Stimulated activated CD8-positive, alpha-beta memory T cell treated with anti-CD3 and anti-CD28 coated beads, Interleukin-7, amount 100 ng/mL, for 1 hour (primary cell): ENCODE results near the gene OSBPL6.
A peak's percentile ranks its signal among the peaks of the same experiment; 100 is the strongest.
"Not testable (repeated sequence)": the region's sequence is repeated elsewhere in the genome, so short reads cannot be mapped to it uniquely, and the experiment has no call there.

ENCODE experiments used
- DNase-seq, 2 donors: peaks; one replicate each; pipeline ENCODE4 v3.0.0-alpha.2; 2020; ENCODE audit warnings: low read depth in 2 of 2

OSBPL6 gene

DNA sequence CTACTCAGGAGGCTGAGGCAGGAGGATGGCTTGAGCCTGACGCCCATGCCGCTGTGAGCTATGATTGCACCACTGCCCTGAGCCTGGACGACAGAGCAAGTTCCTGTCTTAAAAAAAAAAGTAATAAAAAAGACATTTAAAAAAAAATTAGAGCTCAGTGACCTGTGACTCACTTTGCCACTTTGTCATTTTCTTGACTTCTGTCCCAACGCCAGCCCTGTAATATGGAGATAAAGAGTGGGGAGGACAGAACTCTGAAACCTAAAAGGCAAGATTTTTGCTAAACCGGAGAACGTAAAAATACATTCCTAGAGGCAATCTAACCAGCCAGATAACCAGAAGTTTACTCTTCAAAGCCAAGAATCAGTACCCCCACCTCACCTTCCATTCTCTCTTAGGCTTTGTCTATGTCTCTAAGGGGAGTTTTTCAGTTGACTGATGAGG lies 207.7 kb downstream of the OSBPL6 start:
- no peak for DNase-seq

- DNase-seq, result no peak
These were observed 209.5 kb downstream of the OSBPL6 start for GRCh38 chr2:178403671-178404306.

DNA sequence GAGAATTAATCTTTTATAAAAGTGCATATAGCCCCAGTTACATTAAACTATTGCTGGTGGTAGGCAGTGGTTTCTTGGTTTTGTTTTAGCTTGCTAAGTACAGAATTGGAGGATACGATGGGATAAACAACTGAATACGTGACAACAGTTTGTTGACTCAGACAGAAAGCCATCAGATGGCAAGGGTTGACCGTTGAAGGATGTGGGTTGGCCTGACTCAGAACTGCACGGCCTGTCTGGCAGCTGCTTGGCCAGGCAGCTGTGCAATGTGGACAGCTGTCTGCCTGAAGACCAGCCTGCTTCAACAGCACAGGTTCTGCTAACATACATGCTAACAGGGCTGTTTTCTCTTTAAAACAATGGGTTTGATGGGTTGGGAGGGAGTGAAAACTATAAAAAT lies 210.1 kb downstream of the OSBPL6 start:
- DNase-seq, result no peak

DNA sequence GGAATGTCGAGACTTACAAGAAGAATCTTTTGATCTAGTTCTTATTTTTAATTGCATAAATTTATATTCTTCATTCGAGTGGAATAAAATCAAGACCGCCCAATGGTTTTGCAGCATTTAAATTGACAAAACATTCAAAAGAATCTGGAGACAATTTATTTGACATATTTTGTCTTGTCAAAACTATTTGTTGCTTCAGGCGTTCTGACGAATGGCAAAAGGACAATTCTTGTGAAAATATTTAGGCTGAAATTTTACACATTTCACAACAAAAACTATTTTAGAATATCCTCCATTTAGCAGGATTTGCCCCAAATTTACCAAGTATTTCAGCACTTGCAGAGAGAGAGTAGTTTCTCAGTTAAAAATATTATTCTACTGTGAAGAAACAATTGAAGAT lies 214.9 kb downstream of the OSBPL6 start:
- no peak for DNase-seq

GRCh38 chr2:178412047-178412446 lies 217.7 kb downstream of the OSBPL6 start:
- no peak for DNase-seq

DNA sequence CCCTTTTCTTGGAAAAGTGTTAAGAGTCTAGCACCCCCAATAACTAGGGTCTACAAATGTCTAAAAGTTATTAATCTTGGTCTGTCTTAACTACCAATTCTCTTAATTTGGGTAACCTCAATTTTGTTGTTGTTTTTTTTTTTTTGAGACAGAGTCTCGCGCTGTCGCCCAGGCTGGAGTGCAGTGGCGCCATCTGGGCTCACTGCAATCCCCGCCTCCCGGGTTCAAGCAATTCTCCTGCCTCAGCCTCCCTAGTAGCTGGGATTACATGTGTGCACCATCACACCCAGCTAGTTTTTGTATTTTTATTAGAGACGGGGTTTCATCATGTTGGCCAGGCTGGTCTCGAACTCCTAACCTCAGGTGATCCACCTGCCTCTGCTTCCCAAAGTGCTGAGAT lies 218.1 kb downstream of the OSBPL6 start:
- not testable (repeated sequence) for DNase-seq

GRCh38 chr2:178413472-178414265 lies 219.4 kb downstream of the OSBPL6 start:
- DNase-seq, result peak; percentile 40 to 51

DNA sequence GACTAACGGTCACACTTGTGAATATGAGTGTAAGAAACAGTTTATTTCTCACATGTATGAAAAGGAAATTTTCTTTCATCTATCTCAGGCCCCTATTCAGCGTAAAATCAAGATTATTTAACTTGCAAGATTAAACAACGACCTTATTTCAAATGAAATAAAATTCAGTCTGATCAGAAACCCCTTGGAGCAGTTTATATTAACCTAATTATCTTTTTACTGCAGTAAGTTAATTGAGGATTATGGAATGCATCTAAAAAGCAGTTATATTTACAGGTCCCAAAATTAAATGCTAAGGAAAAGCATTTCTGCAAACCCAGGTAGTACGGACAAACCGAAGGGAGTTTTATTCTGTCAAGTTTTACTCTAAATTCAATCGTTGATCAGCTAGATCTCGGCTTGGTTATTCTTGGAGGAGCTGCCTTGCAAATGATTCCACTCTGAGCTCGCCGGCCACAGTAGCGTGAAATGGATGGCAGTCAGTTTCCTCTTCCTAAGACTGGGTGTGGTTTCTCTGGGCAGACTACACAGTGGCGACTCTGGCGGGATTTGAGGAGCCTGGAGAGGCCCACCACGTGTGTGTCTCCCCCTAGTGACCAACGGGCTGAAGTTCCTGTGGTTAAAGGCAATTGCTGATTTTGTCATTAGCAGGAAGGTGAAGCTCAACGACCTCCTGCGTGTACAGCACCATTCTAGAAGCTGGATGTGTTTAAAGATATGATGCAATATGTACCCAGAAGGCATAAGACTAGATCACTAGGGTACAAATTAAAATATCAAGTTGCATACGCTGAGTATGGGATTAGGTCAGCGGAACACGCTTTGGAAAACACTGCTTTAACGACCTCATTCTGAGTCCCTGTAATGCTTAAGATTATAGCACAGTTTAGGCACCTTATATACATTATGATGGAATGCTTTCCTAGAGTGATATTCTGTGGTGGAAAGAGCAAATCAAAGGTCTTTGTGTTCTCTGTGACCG lies 220.2 kb downstream of the OSBPL6 start:
- peak; percentile 49 to 53 for DNase-seq

- DNase-seq, result no peak
These were observed 221.7 kb downstream of the OSBPL6 start for GRCh38 chr2:178415979-178416378.

DNA sequence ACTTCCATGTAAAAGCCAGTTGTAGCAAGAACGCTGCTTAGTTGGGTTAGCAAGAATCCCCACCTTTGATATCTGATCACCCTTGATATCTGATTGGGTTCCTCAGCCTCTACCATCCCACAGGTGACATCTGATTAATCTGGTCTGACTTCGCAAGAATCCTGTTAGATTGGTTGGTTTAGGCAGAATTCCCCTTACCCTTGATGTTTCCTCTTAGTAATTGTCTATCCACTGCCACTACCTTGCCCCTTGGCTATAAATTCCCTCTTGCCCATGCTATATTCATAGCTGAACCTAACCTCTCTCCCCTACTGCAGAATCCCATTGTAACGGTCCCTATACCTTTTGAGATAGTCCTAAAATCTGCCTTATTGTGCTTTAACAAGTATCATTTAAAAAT lies 223.6 kb downstream of the OSBPL6 start:
- no peak for DNase-seq

GRCh38 chr2:178418426-178418825 lies 224.1 kb downstream of the OSBPL6 start:
- no peak for DNase-seq

- no peak for DNase-seq
These were observed 224.8 kb downstream of the OSBPL6 start for GRCh38 chr2:178419123-178419522.

DNA sequence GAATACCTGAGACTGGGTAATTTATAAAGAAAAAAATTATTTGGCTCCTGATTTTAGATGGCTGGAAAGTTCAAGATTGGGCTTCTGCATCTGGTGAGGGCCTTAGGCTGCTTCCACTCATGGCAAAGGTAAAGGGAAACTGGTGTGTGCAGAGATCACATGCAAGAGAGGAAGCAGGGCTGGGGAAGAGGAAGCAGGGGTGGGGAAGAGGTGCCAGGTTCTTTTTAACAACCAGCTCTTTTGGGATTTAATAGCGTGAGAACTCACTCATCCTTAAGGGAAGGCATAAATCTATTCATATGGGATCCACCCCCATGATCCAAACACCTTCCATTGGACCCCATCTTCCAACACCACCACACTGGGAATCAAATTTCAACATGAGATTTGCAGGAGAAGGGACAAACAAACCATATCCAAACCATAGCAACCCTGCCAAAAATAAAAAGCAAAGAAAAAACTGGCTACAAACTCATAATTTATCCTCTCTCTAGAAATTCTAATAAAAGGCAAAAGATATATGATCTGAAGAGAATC lies 226.2 kb downstream of the OSBPL6 start:
- DNase-seq, result no peak

DNA sequence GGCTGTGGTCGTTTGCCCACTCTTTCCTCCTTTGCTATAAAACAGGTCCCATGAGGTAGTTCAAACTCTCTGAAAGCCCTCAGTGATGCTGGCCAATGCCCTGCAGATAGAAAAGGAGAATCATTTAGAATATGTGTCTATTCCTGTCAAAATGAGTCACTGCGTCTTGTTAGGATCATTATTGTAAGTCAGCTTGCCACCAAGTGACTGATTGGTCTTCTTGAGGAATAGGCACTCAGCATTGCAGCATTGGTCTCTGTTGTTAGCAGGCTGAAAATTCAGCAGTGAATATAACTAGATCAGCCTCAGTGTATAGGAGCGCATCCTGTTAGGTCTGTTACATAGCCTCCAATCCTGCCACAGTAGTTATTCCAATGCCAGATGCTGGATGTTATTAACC lies 227.8 kb downstream of the OSBPL6 start:
- no peak for DNase-seq

- not testable (repeated sequence) for DNase-seq
These were observed 229.4 kb downstream of the OSBPL6 start for GRCh38 chr2:178423746-178424145.

DNA sequence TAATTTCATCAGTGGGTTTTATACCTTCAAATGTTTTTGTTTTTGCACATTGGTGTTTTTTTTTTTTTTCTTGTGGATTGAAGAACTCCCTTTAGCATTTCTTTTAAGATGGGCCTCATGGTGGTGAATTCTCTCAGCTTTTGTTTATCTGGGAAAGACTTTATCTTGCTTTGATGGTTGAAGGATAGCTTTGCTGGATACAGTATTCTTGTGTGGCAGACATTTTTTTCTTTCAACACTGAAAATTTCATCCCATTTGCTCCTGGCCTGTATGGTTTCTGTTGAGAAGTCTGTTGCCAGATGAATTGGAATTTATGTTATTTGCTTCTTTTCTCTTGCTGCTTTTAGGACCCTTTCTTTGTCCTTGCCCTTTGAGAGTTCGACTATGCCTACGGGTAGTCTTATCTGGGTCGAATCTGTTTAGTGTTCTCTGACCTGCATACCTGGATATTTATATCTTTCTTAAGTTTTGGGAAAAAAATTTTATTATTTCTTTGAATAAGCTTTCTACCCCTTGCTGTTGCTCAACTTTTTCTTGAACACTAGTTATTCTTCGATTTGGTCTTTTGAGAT lies 231.0 kb downstream of the OSBPL6 start:
- no peak for DNase-seq

- DNase-seq, result no peak
These were observed 232.1 kb downstream of the OSBPL6 start for GRCh38 chr2:178426388-178426787.

DNA sequence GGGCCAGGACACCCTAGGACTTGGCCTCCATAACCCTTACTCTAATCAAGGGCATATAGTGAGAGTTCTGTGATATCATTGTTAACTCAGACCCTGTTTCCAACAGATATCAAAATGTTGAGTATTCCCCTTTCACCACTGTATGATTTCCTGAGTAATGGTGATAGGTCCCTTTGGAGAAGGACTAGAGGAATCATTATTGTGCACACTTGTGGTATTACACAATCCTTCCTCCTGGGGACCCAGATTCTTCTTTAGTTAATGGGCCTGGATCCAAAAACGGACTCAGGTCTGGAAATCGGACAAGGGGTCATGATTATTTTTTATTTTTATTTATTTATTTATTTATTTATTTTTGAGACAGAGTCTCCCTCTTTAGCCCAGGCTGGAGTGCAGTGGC lies 233.1 kb downstream of the OSBPL6 start:
- no peak for DNase-seq

DNA sequence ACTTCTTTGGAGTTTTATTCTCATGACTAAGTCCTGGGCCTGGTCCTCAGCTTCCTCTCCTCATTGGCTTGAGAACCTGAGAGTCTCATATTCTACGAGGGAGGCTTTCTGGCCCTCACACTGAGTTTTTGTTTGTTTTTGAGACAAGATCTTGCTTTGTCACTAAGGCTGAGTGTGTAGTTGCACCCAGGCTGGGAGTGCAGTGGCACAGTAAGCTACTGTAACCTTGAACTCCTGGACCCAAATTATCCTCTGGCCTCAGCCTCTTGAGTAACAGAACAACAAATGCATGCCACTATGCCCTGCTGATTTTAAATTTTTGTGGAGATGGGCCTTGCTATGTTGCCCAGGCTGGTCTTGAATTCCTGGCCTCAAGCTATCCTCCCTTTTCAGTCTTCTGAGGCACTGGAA lies 234.1 kb downstream of the OSBPL6 start:
- DNase-seq, result no peak

- no peak for DNase-seq
These were observed 235.0 kb downstream of the OSBPL6 start for GRCh38 chr2:178429336-178429735.

- no peak for DNase-seq
These were observed 242.3 kb downstream of the OSBPL6 start for GRCh38 chr2:178436662-178437061.

- DNase-seq, result no peak
These were observed 247.1 kb downstream of the OSBPL6 start for GRCh38 chr2:178441426-178441825.
